Adrenal gland (tissue), 12 donors: Measurements from ENCODE around the gene USP28. TPM values are rescaled to one million over a fixed set of nuclear protein-coding genes. Genes with fewer than 3 reads are reported as not detected.

Experiments used
- DNase-seq, 7 donors: peaks; one replicate each; pipeline ENCODE4 v3.0.0-alpha.2; 2019 to 2020
- H3K27ac ChIP-seq, 5 donors: fragments of 200-600 bp; sonication (generic) in 4 of 5; 1 replicate in 3 of 5; 2 replicates in 2 of 5; pipeline versions ENCODE4 v1.5.1 to v1.8.0; 2016 to 2020; ENCODE audit warnings: mild to moderate bottlenecking in 1 of 5
- H3K27me3 ChIP-seq: fragments of 200-600 bp; 2 replicates; pipeline ENCODE4 v1.8.0; 2021
- H3K36me3 ChIP-seq, 2 donors: fragments of 200-600 bp; replicated peaks in 1 of 2; 1 replicate in 1 of 2; 2 replicates in 1 of 2; pipeline versions ENCODE4 v1.5.1 to v1.8.0; 2018 to 2022
- H3K4me1 ChIP-seq, 2 donors: fragments of 200-600 bp; replicated peaks in 1 of 2; 1 replicate in 1 of 2; 2 replicates in 1 of 2; pipeline versions ENCODE4 v1.5.1 to v1.8.0; 2018 to 2021
- H3K4me3 ChIP-seq, 4 donors: fragments of 200-600 bp; sonication (generic) in 3 of 4; one replicate each; pipeline ENCODE4 v1.5.1; 2016 to 2018
- H3K9me3 ChIP-seq, 3 donors: fragments of 200-600 bp; sonication (generic) in 1 of 3; replicated peaks in 1 of 3; 1 replicate in 2 of 3; 2 replicates in 1 of 3; pipeline versions ENCODE4 v1.5.1 to v1.8.0; 2016 to 2021
- CTCF ChIP-seq, 6 experiments: fragments of 450-650 bp in 4 of 6; fragments of 200-600 bp in 2 of 6; sonication (generic) in 1 of 6; IDR thresholded peaks; 1 replicate in 5 of 6; 2 replicates in 1 of 6; pipeline versions ENCODE4 v1.5.1 to v1.8.0; 2016 to 2021; ENCODE audit warnings: antibody characterized with exemption in 6 of 6, mild to moderate bottlenecking in 2 of 6, moderate library complexity in 1 of 6
- POLR2A ChIP-seq, 2 donors: fragments of 450-650 bp; IDR thresholded peaks; one replicate each; pipeline ENCODE4 v1.6.1; 2017; ENCODE audit warnings: antibody characterized with exemption in 2 of 2, mild to moderate bottlenecking in 2 of 2, moderate library complexity in 1 of 2
- WGBS, 4 donors: extraction: QIAGEN DNeasy Blood & Tissue Kit in 2 of 4; methylation state at CpG; one replicate each; pipeline versions ENCODE4 v1.1.5 to v1.1.7; 2013 to 2017; 5-methylcytosine and 5-hydroxymethylcytosine counted together
- intact Hi-C, 2 donors: fragments of 100-400 bp; cut with DNase I; formaldehyde crosslinking; loops; one replicate each; pipeline versions ENCODE4 v1.14.1 to v1.15.0; 2022 to 2023
- polyA plus RNA-seq, 3 donors: library from polyadenylated mRNA; stranded (reverse); fragments of 200-250 nt in 2 of 3; fragments of 350-450 nt in 1 of 3; fragmentation: Illumina TruSeq in 1 of 3; extraction: RNeasy Lipid Tissue Mini Kit (QIAGEN cat#74804) in 1 of 3; gene quantifications; one replicate each; pipeline ENCODE4 v1.2.3, GENCODE V29; 2013 to 2014
- total RNA-seq, 9 donors: library from RNA; depleted of rRNA in 4 of 9; stranded (reverse); fragments of >200 nt in 4 of 9; fragments of 120-200 nt in 1 of 9; fragmentation: NEBNext Ultra II Directional in 1 of 9; extraction: Animal tissue kit (Norgen Biotek cat#: 25700) in 1 of 9; gene quantifications; one replicate each; pipeline versions ENCODE4 v1.1.0 to v1.2.4, GENCODE V29; 2013 to 2023
- donor health status: healthy with polysubstance abuse.
- donor health status: Bipolar disorder and iron deficiency.
- donor health status: DM: yes; HTN: yes; CAD: no.
- donor health status: DM: no; HTN: no; CAD: no.
- donor health status: DM: no; HTN: no; CAD: no.
- donor health status: DM: yes; HTN: yes; CAD: no.

Gene USP28
- total and polyA plus RNA-seq, 12 donors = 2.9 to 25.0 (median 17.2) TPM

GRCh38 chr11:113817626-113818025 lies 57.7 kb downstream of the USP28 start:
- intact Hi-C loops = no loop called here
- Histone ChIP-seq H3K9me3 (no peaks in the 10 kb centered on the region), H3K27me3 (no peaks in the 10 kb centered on the region), H3K27ac (no peak overlapping the region), H3K36me3 (peaks cover 0 to 4% of the 10 kb centered on the region in 2 donors), H3K4me1 (no peaks in the 10 kb centered on the region), H3K4me3 (no peak overlapping the region)
- 92 to 98% (median 94%) methylated on average over 6 of the region's 6 CpGs for WGBS, 4 donors
- DNase-seq = no peak
- TF ChIP-seq POLR2A (IDR thresholded peaks at IDR 0.05) (no peak), CTCF (IDR thresholded peaks at IDR 0.05) (no peak)

- intact Hi-C loops = no loop called here
- no peak for DNase-seq
- Histone ChIP-seq H3K27ac (no peak overlapping the region), H3K36me3 (peaks cover 0 to 4% of the 10 kb centered on the region in 2 donors), H3K9me3 (no peaks in the 10 kb centered on the region), H3K27me3 (no peaks in the 10 kb centered on the region), H3K4me3 (no peak overlapping the region), H3K4me1 (no peaks in the 10 kb centered on the region)
- TF ChIP-seq POLR2A (IDR thresholded peaks at IDR 0.05) = no peak
- no peak for TF ChIP-seq CTCF (IDR thresholded peaks at IDR 0.05)
- WGBS, 4 donors = 92 to 100% (median 99%) methylated on average over 1 of the region's 1 CpG
These were observed 58.2 kb downstream of the USP28 start for GRCh38 chr11:113817162-113817561.

GRCh38 chr11:113814181-113814580 lies 61.2 kb downstream of the USP28 start:
- Histone ChIP-seq H3K9me3 (no peaks in the 10 kb centered on the region), H3K36me3 (peaks cover 0 to 5% of the 10 kb centered on the region in 2 donors), H3K4me3 (no peak overlapping the region), H3K27ac (no peak overlapping the region), H3K4me1 (no peaks in the 10 kb centered on the region), H3K27me3 (no peaks in the 10 kb centered on the region)
- no peak for DNase-seq
- intact Hi-C loops = no loop called here
- TF ChIP-seq POLR2A (IDR thresholded peaks at IDR 0.05) (no peak), CTCF (IDR thresholded peaks at IDR 0.05) (no peak)

GRCh38 chr11:113808931-113809330 lies 66.4 kb downstream of the USP28 start:
- H3K4me1 ChIP-seq = no peaks in the 10 kb centered on the region
- intact Hi-C loops = no loop called here
- H3K27me3 ChIP-seq = no peaks in the 10 kb centered on the region
- no peak overlapping the region for H3K27ac ChIP-seq
- 39 to 46% (median 43%) methylated on average over 2 of the region's 2 CpGs for WGBS, 4 donors
- no peak for DNase-seq
- H3K9me3 ChIP-seq = no peaks in the 10 kb centered on the region
- H3K4me3 ChIP-seq = no peak overlapping the region
- no peak for TF ChIP-seq POLR2A (IDR thresholded peaks at IDR 0.05)
- TF ChIP-seq CTCF (IDR thresholded peaks at IDR 0.05) = no peak
- H3K36me3 ChIP-seq = peaks cover 0 to 27% of the 10 kb centered on the region in 2 donors
